ENCODE results near the gene BMPER. TPM values are rescaled to one million over a fixed set of nuclear protein-coding genes. Genes with fewer than 3 reads are reported as not detected.

Gene BMPER
- total and polyA plus RNA-seq, 10 of the 15 experiments (the other 5 are each of a cell fraction or from before 2014, with no cell fraction given), result 0.02 to 0.08 TPM; not detected in 8

DNA sequence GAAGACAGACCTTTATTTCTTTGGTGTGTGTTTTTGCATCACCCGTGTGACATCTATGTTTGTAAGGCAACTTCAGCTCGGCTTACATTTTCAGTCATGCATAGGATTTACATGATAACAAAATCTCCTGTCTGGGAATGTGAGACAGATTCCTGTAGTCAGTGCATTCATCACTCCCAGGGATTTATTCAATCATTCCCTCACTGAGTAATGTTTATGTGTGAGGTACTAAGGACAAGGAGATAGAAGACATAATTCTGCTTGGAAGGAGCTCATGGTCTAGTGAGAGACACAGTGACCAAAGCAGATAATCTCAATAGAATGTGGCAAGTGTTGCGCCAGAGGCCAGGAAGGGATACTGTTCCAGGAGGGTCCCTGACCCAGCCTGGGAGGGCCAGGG, 35.2 kb upstream of the BMPER start:
- SMC1A ChIA-PET (ENCODE audit: uncharacterized antibody, unreplicated experiment), result no interaction called here
- H3K4me3 ChIP-seq, result no peak overlapping the region
- H3K9ac ChIP-seq (ENCODE audit: control insufficient read depth, insufficient read depth, low read length), result no peak overlapping the region
- H4K20me1 ChIP-seq (ENCODE audit: control insufficient read depth, insufficient read depth), result no peaks in the 10 kb centered on the region
- RAD21 ChIA-PET (ENCODE audit: unreplicated experiment), result no interaction called here
- no peak overlapping the region for H2AFZ ChIP-seq (ENCODE audit: control insufficient read depth, low read depth, low read length)
- H3K36me3 ChIP-seq (ENCODE audit: control insufficient read depth in 2 of 2, insufficient read depth in 2 of 2, low read length in 1 of 2), result no peaks in the 10 kb centered on the region
- no peak overlapping the region for H3K27ac ChIP-seq (ENCODE audit: control insufficient read depth, insufficient read depth)
- no TSS peak for BruUV-seq (replicated peaks)
- no peaks in the 10 kb centered on the region for H3K79me2 ChIP-seq (ENCODE audit: control insufficient read depth, insufficient read depth, low read length)
- 54% methylated on average over 3 of the region's 3 CpGs for WGBS (ENCODE audit: insufficient coverage, insufficient replicate concordance, low lambda C conversion rate, missing lambda C conversion rate)
- FAIRE-seq (no peak), DNase-seq (ENCODE audit: low read depth, low spot score) (no peak), ATAC-seq (no peak)
- in situ Hi-C loops (cut with MboI), result no loop called here
- POLR2A ChIA-PET, result no interaction called here
- no peak overlapping the region for H3K4me2 ChIP-seq (ENCODE audit: control insufficient read depth, insufficient read depth)
- no peaks in the 10 kb centered on the region for H3K4me1 ChIP-seq (ENCODE audit: control insufficient read depth, insufficient read depth, low read length)
- no peaks in the 10 kb centered on the region for H3K9me3 ChIP-seq (replicated peaks; ENCODE audit: control insufficient read depth, insufficient read depth, low read length)
- TF ChIP-seq ETV6 (conservative IDR thresholded peaks at IDR 0.05 in 1 of 2, IDR thresholded peaks at IDR 0.05 in 1 of 2; ENCODE audit: borderline replicate concordance in 1 of 2, low read depth in 1 of 2) (no peak), SMAD5 (IDR thresholded peaks at IDR 0.05; ENCODE audit: low read depth) (no peak), NFYA (IDR thresholded peaks at IDR 0.05; ENCODE audit: borderline replicate concordance, low read depth, low read length) (no peak), PML (IDR thresholded peaks at IDR 0.05; ENCODE audit: low read length) (no peak)
- TF ChIP-seq, protein P1, sequence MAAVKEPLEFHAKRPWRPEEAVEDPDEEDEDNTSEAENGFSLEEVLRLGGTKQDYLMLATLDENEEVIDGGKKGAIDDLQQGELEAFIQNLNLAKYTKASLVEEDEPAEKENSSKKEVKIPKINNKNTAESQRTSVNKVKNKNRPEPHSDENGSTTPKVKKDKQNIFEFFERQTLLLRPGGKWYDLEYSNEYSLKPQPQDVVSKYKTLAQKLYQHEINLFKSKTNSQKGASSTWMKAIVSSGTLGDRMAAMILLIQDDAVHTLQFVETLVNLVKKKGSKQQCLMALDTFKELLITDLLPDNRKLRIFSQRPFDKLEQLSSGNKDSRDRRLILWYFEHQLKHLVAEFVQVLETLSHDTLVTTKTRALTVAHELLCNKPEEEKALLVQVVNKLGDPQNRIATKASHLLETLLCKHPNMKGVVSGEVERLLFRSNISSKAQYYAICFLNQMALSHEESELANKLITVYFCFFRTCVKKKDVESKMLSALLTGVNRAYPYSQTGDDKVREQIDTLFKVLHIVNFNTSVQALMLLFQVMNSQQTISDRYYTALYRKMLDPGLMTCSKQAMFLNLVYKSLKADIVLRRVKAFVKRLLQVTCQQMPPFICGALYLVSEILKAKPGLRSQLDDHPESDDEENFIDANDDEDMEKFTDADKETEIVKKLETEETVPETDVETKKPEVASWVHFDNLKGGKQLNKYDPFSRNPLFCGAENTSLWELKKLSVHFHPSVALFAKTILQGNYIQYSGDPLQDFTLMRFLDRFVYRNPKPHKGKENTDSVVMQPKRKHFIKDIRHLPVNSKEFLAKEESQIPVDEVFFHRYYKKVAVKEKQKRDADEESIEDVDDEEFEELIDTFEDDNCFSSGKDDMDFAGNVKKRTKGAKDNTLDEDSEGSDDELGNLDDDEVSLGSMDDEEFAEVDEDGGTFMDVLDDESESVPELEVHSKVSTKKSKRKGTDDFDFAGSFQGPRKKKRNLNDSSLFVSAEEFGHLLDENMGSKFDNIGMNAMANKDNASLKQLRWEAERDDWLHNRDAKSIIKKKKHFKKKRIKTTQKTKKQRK (IDR thresholded peaks at IDR 0.05; ENCODE audit: low read depth, low read length), result no peak
- TF ChIP-seq, protein P2, sequence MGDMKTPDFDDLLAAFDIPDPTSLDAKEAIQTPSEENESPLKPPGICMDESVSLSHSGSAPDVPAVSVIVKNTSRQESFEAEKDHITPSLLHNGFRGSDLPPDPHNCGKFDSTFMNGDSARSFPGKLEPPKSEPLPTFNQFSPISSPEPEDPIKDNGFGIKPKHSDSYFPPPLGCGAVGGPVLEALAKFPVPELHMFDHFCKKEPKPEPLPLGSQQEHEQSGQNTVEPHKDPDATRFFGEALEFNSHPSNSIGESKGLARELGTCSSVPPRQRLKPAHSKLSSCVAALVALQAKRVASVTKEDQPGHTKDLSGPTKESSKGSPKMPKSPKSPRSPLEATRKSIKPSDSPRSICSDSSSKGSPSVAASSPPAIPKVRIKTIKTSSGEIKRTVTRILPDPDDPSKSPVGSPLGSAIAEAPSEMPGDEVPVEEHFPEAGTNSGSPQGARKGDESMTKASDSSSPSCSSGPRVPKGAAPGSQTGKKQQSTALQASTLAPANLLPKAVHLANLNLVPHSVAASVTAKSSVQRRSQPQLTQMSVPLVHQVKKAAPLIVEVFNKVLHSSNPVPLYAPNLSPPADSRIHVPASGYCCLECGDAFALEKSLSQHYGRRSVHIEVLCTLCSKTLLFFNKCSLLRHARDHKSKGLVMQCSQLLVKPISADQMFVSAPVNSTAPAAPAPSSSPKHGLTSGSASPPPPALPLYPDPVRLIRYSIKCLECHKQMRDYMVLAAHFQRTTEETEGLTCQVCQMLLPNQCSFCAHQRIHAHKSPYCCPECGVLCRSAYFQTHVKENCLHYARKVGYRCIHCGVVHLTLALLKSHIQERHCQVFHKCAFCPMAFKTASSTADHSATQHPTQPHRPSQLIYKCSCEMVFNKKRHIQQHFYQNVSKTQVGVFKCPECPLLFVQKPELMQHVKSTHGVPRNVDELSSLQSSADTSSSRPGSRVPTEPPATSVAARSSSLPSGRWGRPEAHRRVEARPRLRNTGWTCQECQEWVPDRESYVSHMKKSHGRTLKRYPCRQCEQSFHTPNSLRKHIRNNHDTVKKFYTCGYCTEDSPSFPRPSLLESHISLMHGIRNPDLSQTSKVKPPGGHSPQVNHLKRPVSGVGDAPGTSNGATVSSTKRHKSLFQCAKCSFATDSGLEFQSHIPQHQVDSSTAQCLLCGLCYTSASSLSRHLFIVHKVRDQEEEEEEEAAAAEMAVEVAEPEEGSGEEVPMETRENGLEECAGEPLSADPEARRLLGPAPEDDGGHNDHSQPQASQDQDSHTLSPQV (IDR thresholded peaks at IDR 0.05), result no peak
- TF ChIP-seq, protein P3, sequence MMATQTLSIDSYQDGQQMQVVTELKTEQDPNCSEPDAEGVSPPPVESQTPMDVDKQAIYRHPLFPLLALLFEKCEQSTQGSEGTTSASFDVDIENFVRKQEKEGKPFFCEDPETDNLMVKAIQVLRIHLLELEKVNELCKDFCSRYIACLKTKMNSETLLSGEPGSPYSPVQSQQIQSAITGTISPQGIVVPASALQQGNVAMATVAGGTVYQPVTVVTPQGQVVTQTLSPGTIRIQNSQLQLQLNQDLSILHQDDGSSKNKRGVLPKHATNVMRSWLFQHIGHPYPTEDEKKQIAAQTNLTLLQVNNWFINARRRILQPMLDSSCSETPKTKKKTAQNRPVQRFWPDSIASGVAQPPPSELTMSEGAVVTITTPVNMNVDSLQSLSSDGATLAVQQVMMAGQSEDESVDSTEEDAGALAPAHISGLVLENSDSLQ (IDR thresholded peaks at IDR 0.05), result no peak
- H3K27me3 ChIP-seq (replicated peaks in 1 of 2; ENCODE audit: control insufficient read depth in 2 of 2, insufficient read depth in 2 of 2, low read length in 1 of 2), result no peaks in the 10 kb centered on the region; a peak in 1 of 4 replicates
- intact Hi-C loops (cut with micrococcal nuclease; ENCODE audit: unreplicated experiment), result no loop called here
- CTCF ChIA-PET, result no interaction called here
